AG09309 (cell line): ENCODE results near the gene FABP2.
"Not testable (repeated sequence)": the region's sequence is repeated elsewhere in the genome, so short reads cannot be mapped to it uniquely, and the experiment has no call there.

Experiments
- DNase-seq: peaks from one replicate; pipeline ENCODE4 v3.0.0-alpha.2; 2010; ENCODE audit warnings: low read depth
- H3K4me3 ChIP-seq: 2 replicates; pipeline ENCODE4 v1.5.1; 2011; ENCODE audit warnings: mild to moderate bottlenecking, low read depth, low read length, moderate library complexity; ENCODE audit not compliant: control insufficient read depth
- TF ChIP-seq, protein P1 (sequence below): IDR thresholded peaks from 2 replicates; pipeline ENCODE4 v1.5.1; 2011; ENCODE audit warnings: mild to moderate bottlenecking, low read depth, low read length, inconsistent platforms; ENCODE audit not compliant: insufficient read depth, control insufficient read depth; ENCODE audit errors: missing control alignments

Gene FABP2

DNA sequence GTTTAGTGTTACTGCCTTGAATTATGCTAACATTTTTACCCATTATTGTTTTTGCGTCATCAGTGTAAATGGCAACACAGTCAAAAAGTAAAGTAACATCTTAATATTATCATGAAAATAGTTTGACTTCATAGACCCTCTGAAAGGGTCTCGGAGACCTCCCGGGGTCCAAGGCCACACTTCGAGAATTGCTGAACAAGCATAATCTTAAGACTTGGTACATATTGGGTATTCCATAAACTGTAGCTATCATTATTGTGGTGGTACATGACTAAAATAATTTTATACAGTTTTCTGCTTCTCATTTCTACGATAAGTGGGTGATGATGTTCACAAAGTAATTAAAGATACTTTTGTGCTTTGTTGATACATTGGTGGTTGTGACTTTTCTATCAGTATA is 32.6 kb downstream of the FABP2 start:
- no peak overlapping the region for H3K4me3 ChIP-seq
- no peak for DNase-seq
- TF ChIP-seq, protein P1, sequence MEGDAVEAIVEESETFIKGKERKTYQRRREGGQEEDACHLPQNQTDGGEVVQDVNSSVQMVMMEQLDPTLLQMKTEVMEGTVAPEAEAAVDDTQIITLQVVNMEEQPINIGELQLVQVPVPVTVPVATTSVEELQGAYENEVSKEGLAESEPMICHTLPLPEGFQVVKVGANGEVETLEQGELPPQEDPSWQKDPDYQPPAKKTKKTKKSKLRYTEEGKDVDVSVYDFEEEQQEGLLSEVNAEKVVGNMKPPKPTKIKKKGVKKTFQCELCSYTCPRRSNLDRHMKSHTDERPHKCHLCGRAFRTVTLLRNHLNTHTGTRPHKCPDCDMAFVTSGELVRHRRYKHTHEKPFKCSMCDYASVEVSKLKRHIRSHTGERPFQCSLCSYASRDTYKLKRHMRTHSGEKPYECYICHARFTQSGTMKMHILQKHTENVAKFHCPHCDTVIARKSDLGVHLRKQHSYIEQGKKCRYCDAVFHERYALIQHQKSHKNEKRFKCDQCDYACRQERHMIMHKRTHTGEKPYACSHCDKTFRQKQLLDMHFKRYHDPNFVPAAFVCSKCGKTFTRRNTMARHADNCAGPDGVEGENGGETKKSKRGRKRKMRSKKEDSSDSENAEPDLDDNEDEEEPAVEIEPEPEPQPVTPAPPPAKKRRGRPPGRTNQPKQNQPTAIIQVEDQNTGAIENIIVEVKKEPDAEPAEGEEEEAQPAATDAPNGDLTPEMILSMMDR = no peak

DNA sequence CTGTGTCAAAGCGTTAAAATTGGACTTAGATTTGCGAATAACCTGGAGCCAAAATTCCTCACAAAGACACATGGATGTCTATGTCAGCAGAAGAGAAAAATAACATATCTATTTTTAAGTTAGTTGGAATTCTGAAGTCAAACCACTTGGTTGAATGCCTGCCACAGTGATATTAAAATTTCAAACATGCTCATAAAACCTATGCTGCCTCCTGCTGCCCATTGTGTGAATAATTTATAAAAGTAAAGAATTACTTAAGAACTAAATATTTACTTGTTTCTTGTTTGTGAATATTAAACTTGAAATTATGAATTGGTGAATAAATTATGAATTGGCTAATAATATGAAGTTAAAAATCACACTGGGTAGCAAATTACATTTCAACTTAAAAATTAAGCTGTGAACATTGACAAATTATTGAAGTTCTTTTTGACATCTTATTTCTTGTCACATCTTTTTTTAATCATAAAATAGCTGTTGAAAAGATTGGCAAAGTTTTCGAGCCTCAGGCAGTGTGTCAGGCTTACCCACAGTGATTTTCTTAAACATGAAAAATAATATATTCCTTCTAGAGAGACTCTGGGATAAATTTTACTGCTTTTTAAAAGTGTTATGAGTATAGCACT is 35.4 kb downstream of the FABP2 start:
- peak; percentile 70 for DNase-seq
- TF ChIP-seq, protein P1 = peak; percentile 39
- H3K4me3 ChIP-seq = no peak overlapping the region

DNA sequence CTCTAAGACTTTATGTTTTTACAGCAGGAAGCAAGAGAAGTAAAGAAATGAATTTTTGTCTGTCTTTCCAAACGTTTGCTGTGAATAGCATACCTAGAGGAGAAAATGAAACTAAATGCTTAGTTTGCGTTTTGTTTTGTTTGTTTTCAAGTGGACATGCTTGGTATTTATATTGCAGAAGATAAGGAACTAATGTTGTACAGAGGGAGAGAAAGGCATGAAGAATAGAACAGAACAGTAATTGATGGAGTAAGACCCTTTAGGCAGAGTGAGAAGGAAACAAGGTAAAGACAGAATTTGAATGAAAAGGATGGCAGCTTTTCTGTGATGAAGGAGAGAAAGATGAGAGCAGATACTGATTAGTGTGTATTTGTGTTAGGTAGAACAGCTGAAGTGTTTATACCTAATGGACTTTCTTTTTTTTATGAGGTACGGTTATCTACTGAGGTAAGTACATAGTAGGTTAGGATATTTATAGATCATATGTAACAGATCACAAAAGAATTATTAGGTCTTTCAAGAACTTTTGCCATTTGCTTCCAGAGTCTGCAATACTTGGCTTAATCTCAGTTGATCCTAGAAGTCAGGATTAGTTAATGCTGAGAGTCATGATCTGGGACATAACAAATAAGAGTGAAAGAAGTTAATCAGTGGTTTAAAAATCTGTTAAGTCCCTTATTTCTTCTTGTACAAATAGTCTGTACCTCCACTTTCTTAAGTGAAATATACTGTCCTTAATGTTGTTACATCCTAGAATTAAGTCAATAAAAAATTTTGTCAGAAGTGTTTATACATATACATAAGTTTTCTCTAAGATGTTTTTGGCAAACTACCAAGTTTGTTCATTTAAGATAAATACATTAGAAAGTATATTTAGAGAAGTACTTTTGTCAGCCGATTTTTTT is 36.8 kb downstream of the FABP2 start:
- H3K4me3 ChIP-seq = no peak overlapping the region
- DNase-seq = no peak
- TF ChIP-seq, protein P1 = no peak

DNA sequence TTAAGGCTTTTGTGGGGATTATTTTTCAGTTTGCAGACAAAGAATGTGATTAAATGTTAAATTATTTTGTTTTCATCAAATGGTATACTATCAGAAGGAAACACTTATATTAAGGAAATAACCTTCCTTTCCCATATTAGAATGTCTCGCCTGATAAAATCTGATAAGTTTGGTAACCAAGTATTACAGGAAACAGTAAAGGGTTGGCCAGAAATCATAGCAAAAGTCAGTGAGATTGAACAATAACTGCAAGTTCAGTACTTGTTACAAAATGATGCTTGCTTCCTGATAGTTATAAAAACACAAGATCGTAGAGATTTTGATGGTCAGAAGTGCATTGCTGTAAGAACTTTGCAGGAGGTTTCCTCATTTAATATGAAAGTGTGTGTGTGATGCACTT is 40.5 kb downstream of the FABP2 start:
- H3K4me3 ChIP-seq = no peak overlapping the region
- DNase-seq = no peak
- TF ChIP-seq, protein P1 = no peak

DNA sequence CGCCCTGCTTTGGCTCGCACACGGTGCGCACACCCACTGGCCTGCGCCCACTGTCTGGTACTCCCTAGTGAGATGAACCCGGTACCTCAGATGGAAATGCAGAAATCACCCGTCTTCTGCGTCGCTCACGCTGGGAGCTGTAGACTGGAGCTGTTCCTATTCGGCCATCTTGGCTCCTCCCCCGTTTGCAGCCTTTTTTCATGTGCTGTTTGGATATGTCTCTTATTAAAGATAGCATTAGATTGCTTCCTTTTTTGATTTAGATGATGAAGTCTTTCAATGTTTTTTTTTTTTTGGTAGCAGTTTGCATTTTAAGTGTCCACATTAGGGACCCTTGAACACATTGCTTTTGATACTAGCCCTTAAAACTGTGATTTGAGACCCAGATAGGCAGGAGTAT is 42.0 kb downstream of the FABP2 start:
- not testable (repeated sequence) for H3K4me3 ChIP-seq, DNase-seq

DNA sequence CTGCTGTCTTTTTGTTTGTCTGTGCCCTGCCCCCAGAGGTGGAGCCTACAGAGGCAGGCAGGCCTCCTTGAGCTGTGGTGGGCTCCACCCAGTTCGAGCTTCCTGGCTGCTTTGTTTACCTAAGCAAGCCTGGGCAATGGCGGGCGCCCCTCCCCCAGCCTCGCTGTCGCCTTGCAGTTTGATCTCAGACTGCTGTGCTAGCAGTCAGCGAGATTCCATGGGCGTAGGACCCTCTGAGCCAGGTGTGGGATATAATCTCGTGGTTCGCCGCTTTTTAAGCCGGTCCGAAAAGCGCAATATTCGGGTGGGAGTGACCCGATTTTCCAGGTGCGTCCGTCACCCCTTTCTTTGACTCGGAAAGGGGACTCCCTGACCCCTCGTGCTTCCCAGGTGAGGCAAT is 42.4 kb downstream of the FABP2 start:
- not testable (repeated sequence) for H3K4me3 ChIP-seq, DNase-seq

DNA sequence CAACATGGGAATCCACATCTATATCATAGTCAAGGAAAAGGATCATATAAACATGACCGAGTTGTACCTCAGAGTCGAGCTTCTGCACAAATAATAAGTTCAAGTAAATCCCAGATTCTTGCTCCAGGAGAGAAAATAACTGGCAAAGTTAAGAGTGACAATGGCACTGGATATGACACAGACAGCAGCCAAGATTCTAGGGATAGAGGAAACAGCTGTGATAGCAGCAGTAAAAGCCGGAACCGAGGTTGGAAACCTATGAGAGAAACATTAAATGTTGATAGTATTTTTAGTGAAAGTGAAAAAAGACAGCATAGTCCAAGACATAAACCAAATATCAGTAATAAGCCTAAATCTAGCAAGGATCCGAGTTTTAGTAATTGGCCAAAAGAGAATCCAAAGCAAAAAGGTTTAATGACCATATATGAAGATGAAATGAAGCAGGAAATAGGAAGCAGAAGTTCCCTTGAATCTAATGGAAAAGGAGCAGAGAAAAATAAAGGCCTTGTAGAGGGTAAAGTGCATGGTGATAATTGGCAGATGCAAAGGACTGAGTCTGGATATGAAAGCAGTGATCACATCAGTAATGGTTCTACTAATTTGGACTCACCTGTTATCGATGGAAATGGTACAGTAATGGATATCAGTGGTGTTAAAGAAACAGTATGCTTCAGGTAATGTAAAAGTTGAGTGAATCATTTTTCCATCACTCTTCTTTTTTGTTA is 50.4 kb downstream of the FABP2 start:
- no peak for DNase-seq
- no peak overlapping the region for H3K4me3 ChIP-seq
- TF ChIP-seq, protein P1 = no peak
